Hepatocyte (in vitro differentiated cells): Measurements from ENCODE around the gene RABL2A.

ENCODE experiments used
- EZH2 ChIP-seq: fragments of 200-600 bp; sonication (generic); IDR thresholded peaks from 2 replicates; pipeline ENCODE4 v1.6.1; 2016; ENCODE audit warnings: antibody characterized with exemption, mild to moderate bottlenecking, borderline replicate concordance
- EZH2phosphoT487 ChIP-seq: fragments of 200-600 bp; sonication (generic); IDR thresholded peaks from one replicate; pipeline ENCODE4 v1.6.1; 2018; ENCODE audit warnings: antibody characterized with exemption, mild to moderate bottlenecking, low read depth, moderate library complexity; ENCODE audit not compliant: unreplicated experiment, severe bottlenecking
- TF ChIP-seq, protein P1 (sequence below): fragments of 200-600 bp; sonication (generic); IDR thresholded peaks from 2 replicates; pipeline ENCODE4 v1.5.1; 2016; ENCODE audit warnings: antibody characterized with exemption, mild to moderate bottlenecking; ENCODE audit not compliant: poor library complexity

- TF ChIP-seq, protein P1, sequence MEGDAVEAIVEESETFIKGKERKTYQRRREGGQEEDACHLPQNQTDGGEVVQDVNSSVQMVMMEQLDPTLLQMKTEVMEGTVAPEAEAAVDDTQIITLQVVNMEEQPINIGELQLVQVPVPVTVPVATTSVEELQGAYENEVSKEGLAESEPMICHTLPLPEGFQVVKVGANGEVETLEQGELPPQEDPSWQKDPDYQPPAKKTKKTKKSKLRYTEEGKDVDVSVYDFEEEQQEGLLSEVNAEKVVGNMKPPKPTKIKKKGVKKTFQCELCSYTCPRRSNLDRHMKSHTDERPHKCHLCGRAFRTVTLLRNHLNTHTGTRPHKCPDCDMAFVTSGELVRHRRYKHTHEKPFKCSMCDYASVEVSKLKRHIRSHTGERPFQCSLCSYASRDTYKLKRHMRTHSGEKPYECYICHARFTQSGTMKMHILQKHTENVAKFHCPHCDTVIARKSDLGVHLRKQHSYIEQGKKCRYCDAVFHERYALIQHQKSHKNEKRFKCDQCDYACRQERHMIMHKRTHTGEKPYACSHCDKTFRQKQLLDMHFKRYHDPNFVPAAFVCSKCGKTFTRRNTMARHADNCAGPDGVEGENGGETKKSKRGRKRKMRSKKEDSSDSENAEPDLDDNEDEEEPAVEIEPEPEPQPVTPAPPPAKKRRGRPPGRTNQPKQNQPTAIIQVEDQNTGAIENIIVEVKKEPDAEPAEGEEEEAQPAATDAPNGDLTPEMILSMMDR, result no peak
- TF ChIP-seq EZH2 (no peak), EZH2phosphoT487 (no peak)
These were observed 48.8 kb downstream of the RABL2A start for GRCh38 chr2:113675875-113676274.
